VCaP (cell line): ENCODE results near the gene MEAK7.

Experiments
- H3K27ac ChIP-seq: fragments of 450-650 bp; 2 replicates; pipeline ENCODE4 v1.5.1; 2017
- CTCF ChIP-seq: fragments of 450-650 bp; conservative IDR thresholded peaks from 2 replicates; pipeline ENCODE4 v1.5.1; 2017; ENCODE audit warnings: mild to moderate bottlenecking, moderate library complexity

Gene MEAK7

GRCh38 chr16:84467709-84468108 lies 36.8 kb downstream of the MEAK7 start:
- no peak for TF ChIP-seq CTCF
- H3K27ac ChIP-seq, result no peak overlapping the region

GRCh38 chr16:84467256-84467655 lies 37.2 kb downstream of the MEAK7 start:
- no peak overlapping the region for H3K27ac ChIP-seq
- no peak for TF ChIP-seq CTCF

- no peak overlapping the region for H3K27ac ChIP-seq
- no peak for TF ChIP-seq CTCF
These were observed 37.8 kb downstream of the MEAK7 start for GRCh38 chr16:84466692-84467091.

- TF ChIP-seq CTCF, result 0 out of 2 replicates have a peak, but pooled peaks have one; percentile 19
- H3K27ac ChIP-seq, result no peak overlapping the region
These were observed 39.3 kb downstream of the MEAK7 start for GRCh38 chr16:84465154-84465553.

GRCh38 chr16:84464116-84464515 lies 40.3 kb downstream of the MEAK7 start:
- TF ChIP-seq CTCF, result no peak

GRCh38 chr16:84463221-84463620 lies 41.2 kb downstream of the MEAK7 start:
- no peak overlapping the region for H3K27ac ChIP-seq
- no peak for TF ChIP-seq CTCF

More at GRCh38 chr16:84464116-84464515, 40.3 kb downstream of the MEAK7 start:
- no peak overlapping the region for H3K27ac ChIP-seq

- TF ChIP-seq CTCF, result no peak
- no peak overlapping the region for H3K27ac ChIP-seq
These were observed 41.9 kb downstream of the MEAK7 start for GRCh38 chr16:84462296-84463210.
